Activated CD8-positive, alpha-beta memory T cell treated with anti-CD3 and anti-CD28 coated beads, Interleukin-2, amount 50 U/mL, for 24 hours (primary cell): ENCODE data around the gene ANKRD11.
"Not testable (repeated sequence)": the region's sequence is repeated elsewhere in the genome, so short reads cannot be mapped to it uniquely, and the experiment has no call there.

Experiments
- DNase-seq: peaks from one replicate; pipeline ENCODE4 v3.0.0-alpha.2; 2020; ENCODE audit errors: extremely low read depth

ANKRD11 gene

GRCh38 chr16:89331371-89332109 lies 158.8 kb downstream of the ANKRD11 start:
- DNase-seq, result no peak

DNA sequence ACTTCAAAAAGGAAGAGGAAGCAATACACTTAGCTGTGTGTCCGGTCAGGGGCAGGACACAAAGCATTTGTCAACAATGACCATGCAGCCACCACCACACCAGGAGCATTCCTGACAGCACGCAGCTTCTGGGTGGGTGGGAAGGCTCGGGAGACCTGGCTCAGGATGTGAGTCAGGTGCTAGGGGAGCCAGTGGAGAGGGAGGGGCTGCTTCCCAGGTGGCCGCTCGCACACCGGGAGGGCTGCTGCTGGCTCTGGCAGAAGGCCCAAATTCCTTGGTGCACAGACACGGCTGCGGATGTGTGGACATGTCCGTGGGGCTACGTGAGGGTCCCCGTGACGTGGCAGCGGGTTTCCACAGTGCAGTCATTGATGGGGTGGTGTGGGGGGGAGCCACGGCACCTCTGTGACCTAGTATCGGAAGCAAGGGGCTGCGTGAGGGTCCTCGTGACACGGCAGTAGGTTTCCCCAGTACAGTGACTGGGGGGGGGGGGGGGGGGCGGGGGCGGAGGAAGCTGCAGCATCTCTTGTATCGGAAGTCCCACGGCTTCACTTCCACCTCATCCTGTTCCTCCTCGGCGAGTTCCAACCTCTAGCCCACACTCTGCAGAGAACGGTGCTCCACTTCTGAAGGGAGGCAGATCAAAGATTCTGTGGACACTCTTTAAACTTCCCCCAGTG lies 160.0 kb downstream of the ANKRD11 start:
- no peak for DNase-seq

DNA sequence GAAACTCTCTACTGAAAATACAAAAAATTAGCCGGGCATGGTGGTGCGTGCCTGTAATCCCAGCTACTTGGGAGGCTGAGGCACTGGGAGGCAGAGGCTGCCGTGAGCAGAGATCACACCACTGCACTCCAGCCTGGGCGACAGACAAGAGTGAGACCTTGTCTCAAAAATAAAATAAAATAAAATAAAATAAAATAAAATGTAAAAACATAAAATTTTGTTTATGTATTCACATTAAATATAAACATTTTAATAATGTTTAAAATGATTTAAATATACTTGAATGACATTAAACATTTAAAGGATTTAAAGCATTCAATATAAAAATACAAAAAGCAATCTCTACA lies 160.6 kb downstream of the ANKRD11 start:
- not testable (repeated sequence) for DNase-seq

DNA sequence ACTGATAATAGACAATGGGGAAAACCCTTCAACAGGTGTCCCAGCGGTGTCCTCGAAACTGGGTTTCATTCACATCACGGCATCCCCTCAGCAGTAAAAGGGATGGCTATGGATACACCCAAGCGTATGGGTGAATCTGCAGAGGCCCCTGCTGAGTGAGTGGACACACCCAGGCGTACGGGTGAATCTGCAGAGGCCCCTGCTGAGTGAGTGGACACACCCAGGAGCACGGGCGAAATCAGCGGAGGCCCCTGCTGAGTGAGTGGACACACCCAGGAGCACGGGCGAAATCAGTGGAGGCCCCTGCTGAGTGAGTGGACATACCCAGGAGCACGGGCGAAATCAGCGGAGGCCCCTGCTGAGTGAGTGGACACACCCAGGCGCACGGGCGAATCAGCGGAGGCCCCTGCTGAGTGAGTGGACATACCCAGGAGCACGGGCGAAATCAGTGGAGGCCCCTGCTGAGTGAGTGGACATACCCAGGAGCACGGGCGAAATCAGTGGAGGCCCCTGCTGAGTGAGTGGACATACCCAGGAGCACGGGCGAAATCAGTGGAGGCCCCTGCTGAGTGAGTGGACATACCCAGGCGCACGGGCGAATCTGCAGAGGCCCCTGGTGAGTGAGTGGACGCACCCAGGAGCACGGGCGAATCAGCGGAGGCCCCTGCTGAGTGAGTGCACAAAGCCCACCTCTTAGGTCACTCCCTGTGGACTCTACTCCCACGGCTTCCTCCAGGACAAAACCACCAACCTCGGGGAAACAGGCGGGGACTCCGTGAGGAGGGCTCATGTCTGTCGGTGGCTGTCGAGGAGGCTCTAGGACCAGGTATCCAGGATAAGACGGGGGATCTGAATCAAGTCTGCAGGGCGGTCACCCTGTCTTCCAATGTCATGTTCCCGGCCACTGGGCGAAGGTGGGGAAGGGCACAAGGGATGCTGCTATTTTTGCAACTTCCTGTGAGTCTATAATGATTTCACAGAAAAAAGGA lies 161.7 kb downstream of the ANKRD11 start:
- not testable (repeated sequence) for DNase-seq

- DNase-seq, result no peak
These were observed 163.6 kb downstream of the ANKRD11 start for GRCh38 chr16:89326721-89327120.

GRCh38 chr16:89325861-89326471 lies 164.4 kb downstream of the ANKRD11 start:
- DNase-seq, result no peak

- no peak for DNase-seq
These were observed 166.0 kb downstream of the ANKRD11 start for GRCh38 chr16:89324056-89325010.

DNA sequence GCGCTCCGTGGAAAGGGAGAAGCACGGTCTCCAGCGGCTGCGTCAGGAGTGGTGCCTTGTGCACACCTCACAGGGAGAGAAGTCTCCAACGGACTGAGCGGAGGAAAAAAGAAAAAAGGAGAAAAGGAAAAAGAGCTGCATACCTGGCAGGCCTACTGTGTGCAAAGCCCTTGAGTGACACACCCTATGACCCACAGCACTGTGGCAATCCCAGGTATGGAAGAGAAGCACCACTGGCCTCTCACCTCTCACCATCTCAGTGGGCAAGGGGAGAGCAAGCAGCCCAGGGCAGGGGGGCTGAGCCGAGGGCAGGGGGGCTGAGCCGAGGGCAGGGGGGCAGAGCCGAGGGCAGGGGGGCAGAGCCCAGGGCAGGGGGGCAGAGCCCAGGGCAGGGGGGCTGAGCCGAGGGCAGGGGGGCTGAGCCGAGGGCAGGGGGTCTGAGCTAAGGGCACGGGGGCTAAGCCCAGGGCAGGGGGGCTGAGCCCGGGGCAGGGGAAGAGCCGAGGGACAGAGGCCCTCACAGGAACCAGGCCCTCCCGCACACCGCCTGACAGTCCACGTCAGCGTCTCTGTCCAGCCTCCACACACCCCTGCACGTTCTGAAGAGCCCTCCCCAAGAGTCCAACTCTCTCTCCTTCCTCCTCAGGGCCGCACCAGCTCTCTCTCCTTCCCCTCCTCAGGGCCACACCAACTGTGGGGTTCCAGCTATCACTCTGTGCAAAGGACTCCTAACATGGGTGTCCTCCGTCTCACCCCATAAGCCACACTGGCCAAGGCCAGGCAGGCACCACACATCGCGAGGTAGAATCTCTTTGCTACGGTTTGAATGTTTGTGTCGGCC lies 167.0 kb downstream of the ANKRD11 start:
- DNase-seq, result no peak

DNA sequence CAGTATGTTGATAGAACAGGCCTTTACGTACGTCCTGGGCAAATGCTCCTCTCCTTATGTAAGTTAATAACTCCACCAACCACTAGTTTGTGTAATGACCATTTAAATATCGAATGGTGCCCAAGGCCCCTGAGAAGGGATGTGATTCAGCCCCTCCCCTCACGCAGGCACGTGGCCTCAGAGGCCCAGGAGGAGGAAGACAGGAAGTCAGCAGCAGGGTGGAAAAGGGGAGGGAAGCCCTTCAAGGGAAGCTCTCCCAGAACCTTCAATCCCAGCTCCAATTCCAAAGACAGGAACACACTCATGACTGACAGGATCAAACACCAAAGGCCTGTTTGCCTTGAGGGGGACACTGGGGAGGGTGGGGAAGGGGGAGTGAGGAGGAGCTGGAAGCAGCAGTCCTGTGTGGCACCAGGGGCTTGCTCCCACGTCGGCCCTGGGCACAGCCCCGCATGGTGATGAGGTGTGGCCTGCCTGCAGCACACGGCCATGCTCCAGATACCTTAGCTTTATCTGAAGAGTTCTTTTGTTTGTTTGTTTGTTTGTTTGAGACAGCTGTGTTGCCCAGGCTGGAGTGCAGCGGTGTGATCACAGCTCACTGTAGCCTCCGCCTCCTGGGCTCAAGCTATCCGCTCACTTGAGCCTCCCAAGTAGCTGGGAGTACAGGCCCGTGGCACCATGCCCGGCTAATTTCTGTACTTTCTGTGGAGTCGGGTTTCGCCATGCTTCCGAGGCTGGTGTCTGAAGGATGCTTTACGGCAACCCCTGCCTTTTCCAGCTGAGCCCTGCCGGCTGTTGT lies 167.8 kb downstream of the ANKRD11 start:
- no peak for DNase-seq

GRCh38 chr16:89320782-89321501 lies 169.4 kb downstream of the ANKRD11 start:
- no peak for DNase-seq

- no peak for DNase-seq
These were observed 170.2 kb downstream of the ANKRD11 start for GRCh38 chr16:89319886-89320781.

- DNase-seq, result no peak
These were observed 170.8 kb downstream of the ANKRD11 start for GRCh38 chr16:89319631-89319885.

DNA sequence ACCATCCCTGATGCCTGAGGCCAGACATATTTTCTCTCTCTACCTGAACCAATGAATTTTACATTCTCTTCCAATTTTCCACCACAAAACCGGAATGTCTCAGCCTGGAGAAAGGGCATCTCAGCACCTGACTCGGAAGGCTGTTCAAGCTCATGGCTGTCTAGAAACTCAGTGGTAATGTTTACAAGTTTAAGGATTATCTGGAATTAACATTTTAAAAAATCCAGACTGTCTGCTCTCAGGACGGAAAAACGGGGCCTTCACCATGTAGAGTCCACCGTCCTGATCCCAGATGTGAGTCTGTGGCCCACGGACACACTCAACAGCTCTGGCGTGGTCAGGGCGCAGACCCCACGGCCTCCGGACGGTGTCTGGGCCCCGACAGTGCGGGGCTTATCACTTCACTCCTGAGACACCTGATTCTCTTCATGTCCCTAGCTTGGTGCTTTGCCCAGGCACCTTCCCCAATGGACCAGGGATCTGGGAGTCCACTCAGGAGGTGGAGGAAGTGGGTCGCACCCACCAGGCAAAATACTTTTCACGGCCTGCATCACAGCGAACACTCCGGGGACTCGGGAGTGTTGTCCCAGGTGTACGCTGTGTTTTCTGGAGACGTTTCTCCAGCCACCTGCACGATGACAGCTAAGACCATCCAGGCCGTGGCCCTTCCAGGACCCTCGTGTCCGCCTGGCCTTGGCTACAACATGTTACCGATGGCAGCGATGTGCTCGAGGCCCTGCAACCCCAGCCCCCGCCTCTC lies 171.3 kb downstream of the ANKRD11 start:
- no peak for DNase-seq

- DNase-seq, result no peak
These were observed 172.0 kb downstream of the ANKRD11 start for GRCh38 chr16:89318430-89318758.

- DNase-seq, result no peak
These were observed 172.5 kb downstream of the ANKRD11 start for GRCh38 chr16:89317729-89318429.

- DNase-seq, result no peak
These were observed 173.2 kb downstream of the ANKRD11 start for GRCh38 chr16:89317101-89317671.
